Panc1 (cell line): ENCODE results near the gene YIF1A.

Experiments used
- POLR2AphosphoS5 ChIP-seq: IDR thresholded peaks from 2 replicates; pipeline ENCODE4 v1.6.1; 2012; ENCODE audit warnings: mild to moderate bottlenecking, low read depth, low read length, moderate library complexity
- TF ChIP-seq, protein P1 (sequence below), 2 experiments: IDR thresholded peaks; 2 replicates each; pipeline ENCODE4 v1.6.1; 2011 to 2012; ENCODE audit warnings: low read depth in 2 of 2, control low read depth in 1 of 2, low read length in 1 of 2, mild to moderate bottlenecking in 1 of 2, moderate library complexity in 1 of 2; ENCODE audit not compliant: insufficient read depth in 1 of 2

DNA sequence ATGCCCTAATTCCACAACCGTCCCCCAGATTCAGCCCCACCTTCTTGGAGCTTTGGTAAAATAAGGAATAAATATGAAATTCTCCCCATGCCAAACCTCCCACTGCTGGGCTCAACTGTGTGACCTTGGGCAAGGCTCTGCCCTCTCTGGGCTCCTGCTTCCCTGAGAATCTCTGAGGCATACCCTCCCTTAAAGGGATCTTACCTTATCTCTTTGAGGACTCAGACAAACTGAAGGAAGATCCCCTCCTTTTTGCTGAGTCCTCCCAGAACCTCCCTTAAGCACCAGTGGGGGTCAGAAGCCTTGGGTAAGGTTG lies 25.2 kb upstream of the YIF1A start:
- TF ChIP-seq, protein P1, sequence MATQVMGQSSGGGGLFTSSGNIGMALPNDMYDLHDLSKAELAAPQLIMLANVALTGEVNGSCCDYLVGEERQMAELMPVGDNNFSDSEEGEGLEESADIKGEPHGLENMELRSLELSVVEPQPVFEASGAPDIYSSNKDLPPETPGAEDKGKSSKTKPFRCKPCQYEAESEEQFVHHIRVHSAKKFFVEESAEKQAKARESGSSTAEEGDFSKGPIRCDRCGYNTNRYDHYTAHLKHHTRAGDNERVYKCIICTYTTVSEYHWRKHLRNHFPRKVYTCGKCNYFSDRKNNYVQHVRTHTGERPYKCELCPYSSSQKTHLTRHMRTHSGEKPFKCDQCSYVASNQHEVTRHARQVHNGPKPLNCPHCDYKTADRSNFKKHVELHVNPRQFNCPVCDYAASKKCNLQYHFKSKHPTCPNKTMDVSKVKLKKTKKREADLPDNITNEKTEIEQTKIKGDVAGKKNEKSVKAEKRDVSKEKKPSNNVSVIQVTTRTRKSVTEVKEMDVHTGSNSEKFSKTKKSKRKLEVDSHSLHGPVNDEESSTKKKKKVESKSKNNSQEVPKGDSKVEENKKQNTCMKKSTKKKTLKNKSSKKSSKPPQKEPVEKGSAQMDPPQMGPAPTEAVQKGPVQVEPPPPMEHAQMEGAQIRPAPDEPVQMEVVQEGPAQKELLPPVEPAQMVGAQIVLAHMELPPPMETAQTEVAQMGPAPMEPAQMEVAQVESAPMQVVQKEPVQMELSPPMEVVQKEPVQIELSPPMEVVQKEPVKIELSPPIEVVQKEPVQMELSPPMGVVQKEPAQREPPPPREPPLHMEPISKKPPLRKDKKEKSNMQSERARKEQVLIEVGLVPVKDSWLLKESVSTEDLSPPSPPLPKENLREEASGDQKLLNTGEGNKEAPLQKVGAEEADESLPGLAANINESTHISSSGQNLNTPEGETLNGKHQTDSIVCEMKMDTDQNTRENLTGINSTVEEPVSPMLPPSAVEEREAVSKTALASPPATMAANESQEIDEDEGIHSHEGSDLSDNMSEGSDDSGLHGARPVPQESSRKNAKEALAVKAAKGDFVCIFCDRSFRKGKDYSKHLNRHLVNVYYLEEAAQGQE (IDR thresholded peaks at IDR 0.05; ENCODE audit: insufficient read depth in 1 of 2, low read depth in 2 of 2, low read length in 1 of 2) = no peak
- TF ChIP-seq POLR2AphosphoS5 = no peak
